HG03442 (cell line): ENCODE results near the gene THEM4.

Experiments used
- ATAC-seq: cut with Tn5 transposase; IDR thresholded peaks from one replicate; pipeline ENCODE4 v1.9.1; 2021; ENCODE audit warnings: mild to moderate bottlenecking, moderate library complexity; ENCODE audit not compliant: unreplicated experiment

THEM4 gene

GRCh38 chr1:151909167-151910149 is at the start of gene THEM4:
Gene THEM4 (minus strand): TSS chr1:151909511. CDS start chr1:151909458, 53 bp downstream.
- peak; percentile 98 for ATAC-seq

- ATAC-seq = no peak
Observed at GRCh38 chr1:151958959-151959358, 49.6 kb upstream of the THEM4 start.

GRCh38 chr1:151956957-151957497 is 47.7 kb upstream of the THEM4 start:
- no peak for ATAC-seq

- ATAC-seq = no peak
Observed at GRCh38 chr1:151953409-151954094, 44.2 kb upstream of the THEM4 start.

- ATAC-seq = no peak
Observed at GRCh38 chr1:151952811-151953210, 43.5 kb upstream of the THEM4 start.

- no peak for ATAC-seq
Observed at GRCh38 chr1:151949371-151950193, 40.3 kb upstream of the THEM4 start.

- ATAC-seq = no peak
Observed at GRCh38 chr1:151948506-151948905, 39.2 kb upstream of the THEM4 start.

- ATAC-seq = no peak
Observed at GRCh38 chr1:151947140-151947539, 37.8 kb upstream of the THEM4 start.

GRCh38 chr1:151945725-151946722 is 36.7 kb upstream of the THEM4 start:
- ATAC-seq = no peak

- no peak for ATAC-seq
Observed at GRCh38 chr1:151944857-151945575, 35.7 kb upstream of the THEM4 start.

GRCh38 chr1:151944126-151944856 is 35.0 kb upstream of the THEM4 start:
- ATAC-seq = no peak

- ATAC-seq = no peak
Observed at GRCh38 chr1:151943591-151943990, 34.3 kb upstream of the THEM4 start.

GRCh38 chr1:151942882-151943281 is 33.6 kb upstream of the THEM4 start:
- no peak for ATAC-seq

GRCh38 chr1:151940541-151940940 is 31.2 kb upstream of the THEM4 start:
- no peak for ATAC-seq

GRCh38 chr1:151939779-151940178 is 30.5 kb upstream of the THEM4 start:
- no peak for ATAC-seq

- ATAC-seq = no peak
Observed at GRCh38 chr1:151939141-151939540, 29.8 kb upstream of the THEM4 start.

- no peak for ATAC-seq
Observed at GRCh38 chr1:151936653-151937052, 27.3 kb upstream of the THEM4 start.

- no peak for ATAC-seq
Observed at GRCh38 chr1:151935894-151936602, 26.7 kb upstream of the THEM4 start.
